Panc1 (cell line): Measurements from ENCODE around the gene CTXND1.

Source experiments
- POLR2AphosphoS5 ChIP-seq: IDR thresholded peaks from 2 replicates; pipeline ENCODE4 v1.6.1; 2012; ENCODE audit warnings: mild to moderate bottlenecking, low read depth, low read length, moderate library complexity
- SIN3A ChIP-seq: IDR thresholded peaks from 2 replicates; pipeline ENCODE4 v1.6.1; 2012; ENCODE audit warnings: low read depth, mild to moderate bottlenecking, low read length, moderate library complexity, borderline replicate concordance; ENCODE audit not compliant: insufficient read depth
- TCF7L2 ChIP-seq: IDR thresholded peaks from 2 replicates; pipeline ENCODE4 v1.6.1; 2011; ENCODE audit warnings: mild to moderate bottlenecking, low read depth, low read length, inconsistent platforms
- TF ChIP-seq, protein P1 (sequence below): fragments of 450-650 bp; IDR thresholded peaks from 2 replicates; pipeline ENCODE4 v1.5.1; 2017; ENCODE audit warnings: mild to moderate bottlenecking
- TF ChIP-seq, protein P2 (sequence below), 2 experiments: IDR thresholded peaks; 2 replicates each; pipeline ENCODE4 v1.6.1; 2011 to 2012; ENCODE audit warnings: low read depth in 2 of 2, control low read depth in 1 of 2, low read length in 1 of 2, mild to moderate bottlenecking in 1 of 2, moderate library complexity in 1 of 2; ENCODE audit not compliant: insufficient read depth in 1 of 2

DNA sequence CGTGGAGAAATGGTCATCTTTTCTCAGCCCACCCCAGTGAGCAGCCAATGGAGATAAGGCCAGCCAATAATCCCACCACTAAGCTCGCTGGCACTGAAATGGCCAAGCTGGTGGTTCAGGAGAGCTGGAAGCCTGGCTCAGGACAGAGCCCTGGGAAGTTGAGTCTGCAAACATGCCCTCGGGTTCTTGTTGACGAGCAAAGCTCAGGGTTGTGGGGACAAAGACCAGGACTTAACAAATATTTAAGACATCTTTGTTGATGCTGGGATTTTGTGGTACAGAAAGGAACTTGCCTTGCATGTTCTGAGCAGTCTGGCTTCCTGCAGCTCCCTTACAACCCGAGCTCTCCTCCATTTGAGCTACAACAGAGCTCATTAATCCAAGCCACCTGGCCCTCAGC, 94.8 kb downstream of the CTXND1 start:
- TF ChIP-seq, protein P1, sequence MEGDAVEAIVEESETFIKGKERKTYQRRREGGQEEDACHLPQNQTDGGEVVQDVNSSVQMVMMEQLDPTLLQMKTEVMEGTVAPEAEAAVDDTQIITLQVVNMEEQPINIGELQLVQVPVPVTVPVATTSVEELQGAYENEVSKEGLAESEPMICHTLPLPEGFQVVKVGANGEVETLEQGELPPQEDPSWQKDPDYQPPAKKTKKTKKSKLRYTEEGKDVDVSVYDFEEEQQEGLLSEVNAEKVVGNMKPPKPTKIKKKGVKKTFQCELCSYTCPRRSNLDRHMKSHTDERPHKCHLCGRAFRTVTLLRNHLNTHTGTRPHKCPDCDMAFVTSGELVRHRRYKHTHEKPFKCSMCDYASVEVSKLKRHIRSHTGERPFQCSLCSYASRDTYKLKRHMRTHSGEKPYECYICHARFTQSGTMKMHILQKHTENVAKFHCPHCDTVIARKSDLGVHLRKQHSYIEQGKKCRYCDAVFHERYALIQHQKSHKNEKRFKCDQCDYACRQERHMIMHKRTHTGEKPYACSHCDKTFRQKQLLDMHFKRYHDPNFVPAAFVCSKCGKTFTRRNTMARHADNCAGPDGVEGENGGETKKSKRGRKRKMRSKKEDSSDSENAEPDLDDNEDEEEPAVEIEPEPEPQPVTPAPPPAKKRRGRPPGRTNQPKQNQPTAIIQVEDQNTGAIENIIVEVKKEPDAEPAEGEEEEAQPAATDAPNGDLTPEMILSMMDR = no peak
- TF ChIP-seq SIN3A (no peak), POLR2AphosphoS5 (no peak), TCF7L2 (no peak)
- TF ChIP-seq, protein P2, sequence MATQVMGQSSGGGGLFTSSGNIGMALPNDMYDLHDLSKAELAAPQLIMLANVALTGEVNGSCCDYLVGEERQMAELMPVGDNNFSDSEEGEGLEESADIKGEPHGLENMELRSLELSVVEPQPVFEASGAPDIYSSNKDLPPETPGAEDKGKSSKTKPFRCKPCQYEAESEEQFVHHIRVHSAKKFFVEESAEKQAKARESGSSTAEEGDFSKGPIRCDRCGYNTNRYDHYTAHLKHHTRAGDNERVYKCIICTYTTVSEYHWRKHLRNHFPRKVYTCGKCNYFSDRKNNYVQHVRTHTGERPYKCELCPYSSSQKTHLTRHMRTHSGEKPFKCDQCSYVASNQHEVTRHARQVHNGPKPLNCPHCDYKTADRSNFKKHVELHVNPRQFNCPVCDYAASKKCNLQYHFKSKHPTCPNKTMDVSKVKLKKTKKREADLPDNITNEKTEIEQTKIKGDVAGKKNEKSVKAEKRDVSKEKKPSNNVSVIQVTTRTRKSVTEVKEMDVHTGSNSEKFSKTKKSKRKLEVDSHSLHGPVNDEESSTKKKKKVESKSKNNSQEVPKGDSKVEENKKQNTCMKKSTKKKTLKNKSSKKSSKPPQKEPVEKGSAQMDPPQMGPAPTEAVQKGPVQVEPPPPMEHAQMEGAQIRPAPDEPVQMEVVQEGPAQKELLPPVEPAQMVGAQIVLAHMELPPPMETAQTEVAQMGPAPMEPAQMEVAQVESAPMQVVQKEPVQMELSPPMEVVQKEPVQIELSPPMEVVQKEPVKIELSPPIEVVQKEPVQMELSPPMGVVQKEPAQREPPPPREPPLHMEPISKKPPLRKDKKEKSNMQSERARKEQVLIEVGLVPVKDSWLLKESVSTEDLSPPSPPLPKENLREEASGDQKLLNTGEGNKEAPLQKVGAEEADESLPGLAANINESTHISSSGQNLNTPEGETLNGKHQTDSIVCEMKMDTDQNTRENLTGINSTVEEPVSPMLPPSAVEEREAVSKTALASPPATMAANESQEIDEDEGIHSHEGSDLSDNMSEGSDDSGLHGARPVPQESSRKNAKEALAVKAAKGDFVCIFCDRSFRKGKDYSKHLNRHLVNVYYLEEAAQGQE (IDR thresholded peaks at IDR 0.05; ENCODE audit: insufficient read depth in 1 of 2, low read depth in 2 of 2, low read length in 1 of 2) = no peak
